HG02798 (cell line): ENCODE measurements around the gene SLC37A1.
A peak's percentile ranks its signal among the peaks of the same experiment; 100 is the strongest.

Experiments
- ATAC-seq: cut with Tn5 transposase; IDR thresholded peaks from one replicate; pipeline ENCODE4 v1.9.1; 2021; ENCODE audit warnings: mild to moderate bottlenecking; ENCODE audit not compliant: unreplicated experiment, poor library complexity

The SLC37A1 gene

DNA sequence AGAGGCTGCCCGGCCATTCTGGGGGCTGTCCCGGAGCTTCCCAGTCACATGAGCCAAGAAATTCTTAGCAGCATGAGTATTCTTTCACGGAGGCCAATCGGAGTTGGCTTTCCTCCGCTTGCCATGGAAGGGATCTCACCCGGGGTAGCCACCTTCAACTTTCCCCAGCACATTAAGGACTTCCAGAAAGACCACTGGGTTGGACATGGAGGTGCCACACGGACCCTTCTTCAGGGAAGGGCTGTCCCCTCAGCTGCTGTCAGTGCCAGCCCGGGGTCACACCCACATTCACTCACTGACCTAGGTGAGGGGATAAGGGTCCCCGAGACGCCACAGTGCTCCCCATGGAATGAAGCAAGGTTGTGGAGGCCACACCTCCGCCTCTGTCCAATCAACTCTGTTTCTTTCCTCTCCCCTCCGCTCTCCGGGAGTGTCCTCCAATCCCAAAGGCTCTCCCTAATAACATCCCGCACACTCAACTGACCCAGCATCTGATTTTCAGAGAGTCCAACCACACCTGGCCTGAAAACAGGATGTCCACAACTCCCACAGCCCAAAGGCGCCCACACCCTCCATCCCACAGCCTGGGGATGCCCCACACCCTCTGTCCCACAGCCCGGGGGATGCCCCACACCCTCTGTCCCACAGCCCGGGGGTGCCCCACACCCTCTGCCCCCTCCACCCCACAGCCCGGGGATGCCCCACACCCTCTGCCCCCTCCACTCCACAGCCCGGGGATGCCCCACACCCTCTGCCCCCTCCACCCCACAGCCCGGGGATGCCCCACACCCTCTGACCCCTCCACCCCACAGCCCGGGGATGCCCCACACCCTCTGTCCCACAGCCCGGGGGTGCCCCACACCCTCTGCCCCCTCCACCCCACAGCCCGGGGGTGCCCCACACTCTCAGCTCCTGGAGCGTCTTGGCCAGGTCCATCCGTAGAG is 37.0 kb upstream of the SLC37A1 start:
- no peak for ATAC-seq

DNA sequence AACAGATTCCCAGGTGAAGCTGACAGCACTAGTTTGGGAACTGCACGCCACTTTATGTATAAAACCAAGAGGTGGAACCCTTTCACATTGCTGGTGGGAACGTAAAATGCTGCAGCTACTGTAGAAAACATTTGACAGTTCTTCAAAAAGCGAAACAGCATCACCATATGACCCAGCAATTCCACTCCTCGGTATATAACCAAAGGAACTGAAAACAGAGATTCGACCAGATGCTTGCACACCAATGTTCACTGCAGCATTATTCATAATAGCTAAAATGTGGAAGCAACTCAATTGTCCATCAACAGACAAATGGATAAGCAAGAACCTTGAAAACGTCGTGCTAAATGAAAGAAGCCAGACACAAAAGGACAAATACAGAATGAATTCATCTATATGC is 35.1 kb upstream of the SLC37A1 start:
- ATAC-seq: no peak

DNA sequence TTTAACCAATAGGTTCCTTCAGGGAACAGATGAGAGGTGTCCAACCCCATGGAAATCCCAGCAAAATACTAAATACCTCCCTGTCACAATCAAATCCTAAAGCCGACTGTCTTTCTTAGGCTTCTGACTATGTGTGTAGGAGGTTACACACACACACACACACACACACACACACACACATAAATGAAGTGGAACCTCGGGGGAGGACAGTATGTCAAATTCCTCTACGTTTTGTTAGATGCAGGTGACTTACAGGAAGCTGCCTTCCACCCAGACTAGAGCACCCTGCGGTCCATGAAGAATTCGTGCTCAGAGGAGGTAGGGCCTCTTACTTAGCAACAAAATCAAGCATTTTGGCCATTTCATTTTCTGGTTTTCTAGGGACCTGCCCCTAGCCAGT is 34.1 kb upstream of the SLC37A1 start:
- no peak for ATAC-seq

DNA sequence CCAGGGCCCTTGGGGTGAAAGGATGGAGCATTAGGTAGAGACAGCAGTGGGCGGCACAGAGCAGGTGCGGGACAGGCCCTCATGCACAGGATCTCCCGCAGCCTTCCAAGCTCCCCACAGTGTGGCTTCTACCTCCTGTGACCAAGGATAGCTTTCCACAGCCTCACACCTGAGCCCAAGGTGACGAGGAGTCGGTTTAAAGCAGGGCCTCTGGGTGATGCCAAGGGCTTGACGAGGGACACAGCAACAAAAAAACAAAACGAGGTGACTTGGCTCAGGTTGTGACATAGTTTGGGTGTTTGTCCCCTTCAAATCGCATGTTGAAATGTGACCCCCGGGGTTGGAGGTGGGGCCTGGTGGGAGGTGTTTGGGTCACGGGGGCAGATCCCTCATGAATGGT is 32.9 kb upstream of the SLC37A1 start:
- no peak for ATAC-seq

- ATAC-seq: no peak
Measured at GRCh38 chr21:42481169-42481568, 32.5 kb upstream of the SLC37A1 start.

GRCh38 chr21:42484966-42485365 is 28.7 kb upstream of the SLC37A1 start:
- no peak for ATAC-seq

GRCh38 chr21:42486072-42486471 is 27.6 kb upstream of the SLC37A1 start:
- no peak for ATAC-seq

- no peak for ATAC-seq
Measured at GRCh38 chr21:42486531-42486930, 27.1 kb upstream of the SLC37A1 start.

- no peak for ATAC-seq
Measured at GRCh38 chr21:42489006-42489563, 24.6 kb upstream of the SLC37A1 start.

GRCh38 chr21:42489991-42490390 is 23.7 kb upstream of the SLC37A1 start:
- no peak for ATAC-seq

GRCh38 chr21:42490720-42491119 is 22.9 kb upstream of the SLC37A1 start:
- ATAC-seq: no peak

DNA sequence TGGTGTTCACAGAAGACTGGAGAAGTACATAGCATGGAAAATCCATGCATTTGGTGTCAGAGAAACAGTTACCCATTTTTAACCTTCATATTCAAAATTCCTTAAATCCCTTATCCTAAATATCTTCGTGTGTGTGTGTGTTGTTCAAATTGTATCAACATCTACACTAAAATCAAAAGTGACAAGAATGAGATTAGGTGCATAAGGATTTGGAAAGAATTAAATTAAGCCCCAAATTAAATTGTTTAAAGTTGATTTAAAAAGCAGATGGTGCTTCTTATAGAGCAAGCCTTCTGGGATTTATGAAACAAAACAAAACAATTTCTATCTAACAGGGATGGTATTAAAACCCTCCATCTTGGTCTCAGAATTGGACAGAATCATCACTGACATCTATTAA is 22.3 kb upstream of the SLC37A1 start:
- ATAC-seq: no peak

DNA sequence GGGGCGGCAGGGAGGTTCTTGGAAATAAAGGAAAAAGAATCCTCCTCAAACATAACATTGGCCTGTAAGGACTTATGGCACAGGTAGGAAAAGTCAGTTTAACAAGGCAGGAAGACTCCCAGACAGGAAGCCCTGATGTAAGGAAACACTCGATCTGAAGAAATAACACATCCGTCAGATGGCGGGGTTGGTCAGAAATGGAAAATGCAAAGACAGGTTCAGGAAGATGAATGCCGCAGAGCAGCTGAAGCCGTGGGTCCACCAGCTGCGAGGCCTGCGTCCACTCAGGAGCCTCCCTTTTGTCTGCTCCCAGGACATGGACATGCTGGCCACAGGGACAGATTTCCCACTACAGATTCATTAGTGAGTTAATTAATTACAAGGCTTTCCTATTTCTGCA is 21.5 kb upstream of the SLC37A1 start:
- no peak for ATAC-seq

DNA sequence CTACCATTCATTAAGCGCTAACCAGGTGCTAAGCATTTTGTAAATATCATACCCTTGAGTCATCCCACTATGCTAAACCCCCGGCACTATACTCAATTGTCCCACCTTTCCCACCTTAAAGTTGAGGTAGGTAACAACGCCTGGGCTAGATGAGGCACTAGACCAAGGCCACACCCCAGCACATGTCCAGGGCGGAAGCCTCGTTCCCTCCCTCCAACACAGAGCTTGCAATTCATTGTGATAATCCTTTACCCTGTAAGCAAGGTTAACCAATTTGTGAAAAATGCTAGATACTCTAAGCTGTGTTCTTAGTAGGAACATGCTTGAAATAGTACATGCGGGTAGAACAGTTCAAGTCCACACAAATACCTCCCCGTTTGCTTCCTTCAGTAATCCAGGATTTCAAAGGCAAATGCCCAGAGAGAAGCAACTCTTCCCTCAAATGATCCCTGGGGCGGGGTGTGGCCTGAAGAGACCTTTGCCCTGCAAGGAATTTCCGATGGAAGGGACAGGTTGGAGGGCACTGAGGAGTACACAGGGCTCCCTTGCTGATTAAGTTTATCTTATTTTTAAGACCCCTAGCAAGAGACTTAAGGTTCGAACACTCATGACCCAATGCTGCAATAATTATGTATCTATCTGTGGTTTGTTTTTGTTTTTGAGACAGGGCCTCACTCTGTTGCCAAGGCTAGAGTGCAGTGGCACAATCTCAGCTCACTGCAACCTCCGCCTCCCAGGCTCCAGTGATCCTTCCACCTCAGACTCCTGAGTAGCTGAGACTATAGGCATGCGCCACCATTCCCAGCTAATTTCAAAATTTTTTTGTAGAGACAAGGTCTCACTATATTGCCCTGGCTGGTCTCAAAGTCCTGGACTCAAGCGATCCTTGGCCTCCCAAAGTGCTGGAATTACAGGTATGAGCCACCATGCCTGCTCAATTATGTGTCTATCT is 20.3 kb upstream of the SLC37A1 start:
- no peak for ATAC-seq

DNA sequence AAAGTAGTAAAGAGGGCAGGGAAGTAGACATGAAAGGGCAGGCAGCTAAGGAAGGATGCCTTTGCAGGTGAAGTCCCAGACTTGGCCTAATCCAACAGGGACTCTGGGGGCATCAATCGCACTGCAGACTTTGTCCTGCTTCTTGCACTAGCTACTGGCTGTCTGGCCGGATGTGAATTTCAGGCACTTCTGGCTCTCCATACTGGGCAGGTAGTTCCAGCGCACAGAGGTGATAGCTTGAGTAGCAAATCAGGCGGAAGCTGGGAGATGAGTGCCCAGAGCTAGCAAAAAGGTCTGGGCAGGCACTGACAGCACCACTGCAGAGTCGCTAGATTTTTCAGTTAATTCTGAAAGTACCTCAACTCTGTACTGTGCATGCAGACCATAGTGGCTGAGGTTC is 18.6 kb upstream of the SLC37A1 start:
- no peak for ATAC-seq

GRCh38 chr21:42495765-42496119 is 17.9 kb upstream of the SLC37A1 start:
- no peak for ATAC-seq

DNA sequence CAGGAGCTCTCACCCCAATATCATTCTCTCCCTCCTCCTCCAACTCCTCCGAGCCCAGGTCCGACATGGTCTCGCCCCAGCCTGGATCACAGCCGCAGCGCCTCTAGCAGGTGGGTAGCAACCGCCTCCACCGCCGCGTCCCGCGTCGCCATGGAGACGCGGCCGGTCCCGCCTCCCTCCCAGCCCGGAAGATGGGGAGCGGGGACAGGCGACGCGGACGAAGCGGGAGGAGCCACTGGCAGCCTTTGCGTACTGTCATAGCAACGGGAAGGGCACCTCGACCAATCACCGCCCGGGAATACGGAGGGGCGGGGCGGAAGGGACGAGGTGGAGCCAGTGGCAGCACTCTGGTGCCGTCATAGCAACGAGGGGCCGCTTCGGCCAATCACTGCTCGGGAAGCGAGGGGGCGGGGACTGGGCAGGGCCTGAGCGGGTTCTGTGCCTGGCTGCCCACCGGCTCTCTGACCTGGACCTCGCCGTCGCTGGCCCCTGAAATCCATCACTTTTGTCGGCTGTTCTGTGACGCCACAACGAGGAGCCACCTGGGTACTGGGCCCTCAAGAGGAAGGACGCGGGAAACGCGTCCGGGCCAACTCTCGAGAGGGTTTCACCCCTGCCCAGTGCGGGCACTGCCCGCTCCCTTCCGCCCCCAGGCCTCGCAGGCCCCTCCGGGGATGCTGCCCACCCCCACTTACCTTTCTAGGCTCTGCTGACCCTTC is 17.4 kb upstream of the SLC37A1 start, which contains the start of gene RSPH1:
RSPH1 (minus strand) TSS at position 105 of the 719 bp plus-strand sequence; CDS start at position 67, 38 bp downstream.
- peak; percentile 99 for ATAC-seq

- ATAC-seq: no peak
Measured at GRCh38 chr21:42496839-42497202, 16.8 kb upstream of the SLC37A1 start.

GRCh38 chr21:42498012-42498411 is 15.6 kb upstream of the SLC37A1 start:
- no peak for ATAC-seq

DNA sequence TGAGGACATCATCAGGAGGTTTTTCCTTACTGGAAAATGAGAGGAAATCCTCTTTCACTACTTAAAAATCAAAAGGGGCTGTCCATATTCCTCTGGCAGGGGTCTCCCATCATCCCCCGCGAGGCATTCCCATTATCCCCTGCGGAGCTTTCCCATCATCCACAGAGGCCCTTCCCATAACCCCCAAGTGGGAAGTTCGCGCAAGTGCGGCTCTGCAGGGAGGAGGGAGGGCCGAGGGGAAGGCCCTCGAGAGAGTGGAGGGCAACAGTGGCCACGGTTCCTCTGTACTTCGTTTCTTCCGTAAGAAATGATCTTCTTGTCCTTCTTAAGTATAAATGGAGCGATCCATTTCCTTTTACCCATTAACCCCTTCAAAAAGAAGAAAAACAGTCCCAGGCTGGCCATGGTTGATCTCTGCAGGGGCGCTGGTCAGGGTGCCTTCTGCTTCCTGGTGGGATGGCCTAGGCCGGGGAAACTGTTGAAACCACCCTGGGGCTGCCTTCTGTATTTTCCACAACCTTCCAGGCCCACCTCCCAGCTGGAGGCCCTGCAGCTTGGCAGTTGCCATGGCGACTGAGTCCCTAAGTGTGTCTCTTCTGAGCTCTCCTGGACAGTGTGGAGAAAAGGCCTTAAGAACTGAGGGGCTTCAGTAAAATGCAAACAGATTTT is 14.1 kb upstream of the SLC37A1 start:
- ATAC-seq: no peak
